Measurements from ENCODE around the gene POPDC2.

The POPDC2 gene

DNA sequence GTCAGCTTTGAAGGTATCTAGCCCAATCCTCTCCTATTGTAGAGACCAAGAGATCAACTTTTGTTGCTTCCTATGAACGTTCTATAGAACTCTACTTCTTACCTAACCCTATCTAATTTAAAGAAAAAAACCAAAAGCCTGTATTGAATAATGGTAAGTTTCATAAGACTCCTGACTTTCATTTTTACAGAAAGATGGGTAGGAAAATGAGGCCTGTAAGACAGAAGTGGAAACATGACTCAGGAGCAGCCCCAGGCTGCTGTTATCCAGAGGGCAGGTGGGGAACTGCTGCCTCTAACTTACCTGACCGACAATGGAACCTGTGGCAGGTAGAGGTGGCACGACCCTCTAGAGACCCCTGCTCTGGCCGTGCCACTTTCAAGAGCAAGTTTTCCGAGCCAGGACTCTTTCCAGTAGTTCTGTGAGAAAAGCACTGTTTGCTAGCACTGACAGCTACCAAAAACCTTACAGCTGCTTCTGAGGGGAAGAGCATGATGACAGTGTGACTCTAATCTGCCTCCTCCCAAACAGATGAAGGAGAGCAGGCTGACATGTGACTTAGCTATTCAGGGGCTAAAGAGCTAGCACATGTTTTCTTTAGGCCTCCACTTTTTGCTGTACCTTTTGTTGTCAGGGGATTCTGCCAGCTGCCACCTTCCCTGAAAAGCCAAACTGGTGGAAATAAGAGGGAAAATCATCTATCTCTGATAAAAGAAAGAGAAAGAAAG lies 17.5 kb downstream of the POPDC2 start:
- Histone ChIP-seq H3K9me3 (no peaks in the 10 kb centered on the region), H3K36me3 (peaks cover 2% of the 10 kb centered on the region), H3K27me3 (no peaks in the 10 kb centered on the region), H3K27ac (no peak overlapping the region), H3K4me1 (ENCODE audit: control insufficient read depth in 1 of 2, insufficient read depth in 1 of 2, low read depth in 1 of 2, low read length in 1 of 2) (peaks cover 10 to 12% of the 10 kb centered on the region in 2 experiments), H3K4me3 (ENCODE audit: low read depth in 1 of 2, low read length in 1 of 2) (no peak overlapping the region)
- TF ChIP-seq, protein P1, sequence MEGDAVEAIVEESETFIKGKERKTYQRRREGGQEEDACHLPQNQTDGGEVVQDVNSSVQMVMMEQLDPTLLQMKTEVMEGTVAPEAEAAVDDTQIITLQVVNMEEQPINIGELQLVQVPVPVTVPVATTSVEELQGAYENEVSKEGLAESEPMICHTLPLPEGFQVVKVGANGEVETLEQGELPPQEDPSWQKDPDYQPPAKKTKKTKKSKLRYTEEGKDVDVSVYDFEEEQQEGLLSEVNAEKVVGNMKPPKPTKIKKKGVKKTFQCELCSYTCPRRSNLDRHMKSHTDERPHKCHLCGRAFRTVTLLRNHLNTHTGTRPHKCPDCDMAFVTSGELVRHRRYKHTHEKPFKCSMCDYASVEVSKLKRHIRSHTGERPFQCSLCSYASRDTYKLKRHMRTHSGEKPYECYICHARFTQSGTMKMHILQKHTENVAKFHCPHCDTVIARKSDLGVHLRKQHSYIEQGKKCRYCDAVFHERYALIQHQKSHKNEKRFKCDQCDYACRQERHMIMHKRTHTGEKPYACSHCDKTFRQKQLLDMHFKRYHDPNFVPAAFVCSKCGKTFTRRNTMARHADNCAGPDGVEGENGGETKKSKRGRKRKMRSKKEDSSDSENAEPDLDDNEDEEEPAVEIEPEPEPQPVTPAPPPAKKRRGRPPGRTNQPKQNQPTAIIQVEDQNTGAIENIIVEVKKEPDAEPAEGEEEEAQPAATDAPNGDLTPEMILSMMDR (IDR thresholded peaks at IDR 0.05) = no peak

- peaks cover 13 to 17% of the 10 kb centered on the region in 2 experiments for H3K4me1 ChIP-seq (ENCODE audit: control insufficient read depth in 1 of 2, insufficient read depth in 1 of 2, low read depth in 1 of 2, low read length in 1 of 2)
- no peak overlapping the region for H3K4me3 ChIP-seq (ENCODE audit: low read depth in 1 of 2, low read length in 1 of 2)
- H3K27me3 ChIP-seq = no peaks in the 10 kb centered on the region
- TF ChIP-seq, protein P1 (IDR thresholded peaks at IDR 0.05) = no peak
- H3K36me3 ChIP-seq = no peaks in the 10 kb centered on the region
- no peaks in the 10 kb centered on the region for H3K9me3 ChIP-seq
- no peak overlapping the region for H3K27ac ChIP-seq
Observed at GRCh38 chr3:119641416-119641815, 19.0 kb downstream of the POPDC2 start.

DNA sequence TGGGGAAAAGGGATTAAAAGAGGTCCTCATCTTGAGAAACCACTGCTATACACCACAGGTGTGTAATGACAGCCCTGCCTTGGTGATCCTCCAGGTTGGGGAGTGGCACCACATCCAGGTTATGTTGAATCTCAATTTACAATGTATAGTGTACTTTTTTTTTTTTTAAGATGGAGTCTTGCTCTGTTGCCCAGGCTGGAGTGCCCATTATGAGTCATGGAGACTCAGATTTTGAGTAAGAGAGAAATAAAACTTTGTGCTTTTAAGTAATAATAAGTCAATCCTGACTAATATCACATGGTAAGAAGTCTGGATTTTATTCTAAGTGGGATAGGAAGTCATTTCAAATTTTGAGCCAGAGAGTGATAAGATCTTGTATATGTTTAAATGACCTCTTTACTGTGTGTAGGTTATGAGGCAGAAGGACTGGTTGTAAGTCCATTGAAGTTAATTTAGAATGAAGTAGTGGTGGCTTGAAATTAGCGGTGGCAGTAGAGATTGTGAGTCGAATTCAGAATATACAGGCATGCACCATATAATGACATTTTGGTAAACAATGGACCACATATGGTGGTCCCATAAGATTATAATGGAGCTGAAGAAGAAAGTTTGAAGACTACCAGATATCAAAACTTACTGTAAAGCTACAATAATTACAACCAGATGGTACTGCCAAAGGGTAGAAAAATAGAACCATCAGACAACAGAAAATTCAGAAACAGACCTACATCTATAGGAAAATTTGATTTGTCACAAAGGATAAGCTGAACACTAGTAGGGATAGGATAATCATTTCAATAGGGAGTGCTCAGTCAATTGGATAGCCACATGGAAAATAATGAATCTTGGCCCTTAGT lies 20.7 kb downstream of the POPDC2 start:
- TF ChIP-seq, protein P1 (IDR thresholded peaks at IDR 0.05) = no peak
- peak overlapping the region; percentile 59 for H3K27ac ChIP-seq

DNA sequence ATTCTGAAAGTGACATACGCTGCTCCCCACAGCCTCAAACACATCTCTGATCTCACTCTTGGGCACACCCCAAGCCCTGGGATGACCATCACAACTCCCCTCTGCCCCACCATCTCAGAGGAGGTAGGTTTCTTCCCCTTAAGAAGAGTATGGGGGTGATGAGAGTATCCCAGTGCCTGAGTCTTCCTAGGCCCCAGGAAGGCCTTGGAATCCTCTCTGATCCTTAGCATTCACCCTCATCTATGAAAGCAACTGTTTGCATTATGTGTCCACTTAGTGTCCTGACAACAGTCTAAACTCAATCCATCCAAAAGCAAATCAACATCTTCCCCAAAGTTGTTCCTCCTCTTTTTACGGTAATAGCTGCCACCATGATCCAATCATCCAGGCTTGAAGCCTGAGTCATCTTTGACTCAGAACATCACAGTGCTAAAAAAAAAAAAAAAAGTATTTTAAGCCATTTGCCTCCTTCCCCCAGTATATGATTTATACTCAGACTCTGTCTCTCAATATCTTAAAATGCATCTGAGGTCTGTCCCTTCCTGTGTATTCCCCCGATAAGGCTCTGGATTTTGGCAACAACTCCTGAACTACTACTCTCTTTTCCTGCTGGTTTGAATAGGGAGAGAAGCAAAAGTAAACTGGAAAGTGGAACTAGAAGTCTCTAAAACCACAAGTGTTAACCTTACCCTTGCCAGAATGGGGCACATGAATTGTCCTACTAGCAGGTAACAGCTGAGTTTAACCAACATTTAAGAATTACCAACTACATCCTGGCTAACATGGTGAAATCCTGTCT lies 22.5 kb downstream of the POPDC2 start:
- Histone ChIP-seq H3K4me1 (ENCODE audit: control insufficient read depth in 1 of 2, insufficient read depth in 1 of 2, low read depth in 1 of 2, low read length in 1 of 2) (peaks cover 13 to 17% of the 10 kb centered on the region in 2 experiments), H3K4me3 (ENCODE audit: low read depth in 1 of 2, low read length in 1 of 2) (peak overlapping the region; percentile 6 to 43), H3K9me3 (no peaks in the 10 kb centered on the region), H3K27me3 (no peaks in the 10 kb centered on the region), H3K27ac (peak overlapping the region; percentile 59), H3K36me3 (no peaks in the 10 kb centered on the region)
- TF ChIP-seq, protein P1 (IDR thresholded peaks at IDR 0.05) = no peak

More for the DNA sequence above, 20.7 kb downstream of the POPDC2 start:
- H3K27me3 ChIP-seq = no peaks in the 10 kb centered on the region
- H3K4me3 ChIP-seq (ENCODE audit: low read depth in 1 of 2, low read length in 1 of 2) = no peak overlapping the region
- H3K4me1 ChIP-seq (ENCODE audit: control insufficient read depth in 1 of 2, insufficient read depth in 1 of 2, low read depth in 1 of 2, low read length in 1 of 2) = peaks cover 13 to 17% of the 10 kb centered on the region in 2 experiments
- H3K36me3 ChIP-seq = no peaks in the 10 kb centered on the region
- no peaks in the 10 kb centered on the region for H3K9me3 ChIP-seq

- Histone ChIP-seq H3K27ac (peak overlapping the region; percentile 59), H3K4me1 (ENCODE audit: control insufficient read depth in 1 of 2, insufficient read depth in 1 of 2, low read depth in 1 of 2, low read length in 1 of 2) (peaks cover 13 to 17% of the 10 kb centered on the region in 2 experiments), H3K9me3 (no peaks in the 10 kb centered on the region), H3K4me3 (ENCODE audit: low read depth in 1 of 2, low read length in 1 of 2) (no peak overlapping the region), H3K36me3 (no peaks in the 10 kb centered on the region), H3K27me3 (no peaks in the 10 kb centered on the region)
- TF ChIP-seq, protein P1 (IDR thresholded peaks at IDR 0.05) = no peak
Observed at GRCh38 chr3:119636891-119637611, 23.3 kb downstream of the POPDC2 start.

All from neutrophil (primary cell).